SU-DHL-6 (cell line): Measurements from ENCODE around the gene ADAD1.

Experiments used
- CTCF ChIP-seq: fragments of 200-600 bp; sonication (generic); IDR thresholded peaks from one replicate; pipeline ENCODE4 v1.5.1; 2017; ENCODE audit warnings: antibody characterized with exemption, mild to moderate bottlenecking, low read length, moderate library complexity; ENCODE audit not compliant: insufficient read depth, poor library complexity, severe bottlenecking
- EZH2phosphoT487 ChIP-seq: fragments of 200-600 bp; sonication (generic), shearing (Covaris generic); conservative IDR thresholded peaks from 2 replicates; pipeline ENCODE4 v1.6.1; 2018; ENCODE audit warnings: mild to moderate bottlenecking, antibody characterized with exemption, low read length, moderate library complexity, mixed read lengths

- no peak for TF ChIP-seq CTCF
- TF ChIP-seq EZH2phosphoT487, result no peak
Measured at GRCh38 chr4:122346503-122346902, 32.3 kb upstream of the ADAD1 start.
